LNCaP clone FGC (cell line): ENCODE data around the gene BRSK2.
"Not testable (repeated sequence)": the region's sequence is repeated elsewhere in the genome, so short reads cannot be mapped to it uniquely, and the experiment has no call there.

Experiments
- DNase-seq: peaks from one replicate; pipeline ENCODE4 v3.0.0-alpha.2; 2011; ENCODE audit warnings: low read depth
- H3K4me3 ChIP-seq: 2 replicates; pipeline ENCODE4 v1.5.1; 2011; ENCODE audit warnings: mild to moderate bottlenecking, low read depth, low read length, control low read depth
- TF ChIP-seq, protein P1 (sequence below): IDR thresholded peaks from 2 replicates; pipeline ENCODE4 v1.5.1; 2012; ENCODE audit warnings: mild to moderate bottlenecking; ENCODE audit not compliant: control insufficient read depth, insufficient read depth; ENCODE audit errors: extremely low read depth

The BRSK2 gene

DNA sequence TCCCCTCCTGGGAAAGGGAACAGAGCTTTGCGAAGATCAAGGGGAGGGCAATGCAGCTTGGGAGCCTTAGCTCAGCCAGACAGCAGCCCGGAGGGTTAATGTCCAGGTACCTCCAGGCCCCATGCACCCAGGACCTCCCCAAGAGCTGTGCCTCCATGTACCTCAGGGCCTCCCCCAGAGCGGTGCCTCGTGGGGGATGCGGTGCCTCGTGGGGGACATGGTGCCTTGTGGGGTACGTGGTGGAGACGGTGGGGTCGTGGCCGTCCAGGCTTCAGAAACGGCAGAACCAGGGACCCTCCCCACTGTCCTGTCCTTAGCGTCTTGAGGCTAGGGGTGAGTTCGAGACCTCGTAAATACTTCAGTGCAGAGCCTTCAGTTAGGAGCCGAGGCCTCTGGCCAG lies 33.2 kb downstream of the BRSK2 start:
- TF ChIP-seq, protein P1, sequence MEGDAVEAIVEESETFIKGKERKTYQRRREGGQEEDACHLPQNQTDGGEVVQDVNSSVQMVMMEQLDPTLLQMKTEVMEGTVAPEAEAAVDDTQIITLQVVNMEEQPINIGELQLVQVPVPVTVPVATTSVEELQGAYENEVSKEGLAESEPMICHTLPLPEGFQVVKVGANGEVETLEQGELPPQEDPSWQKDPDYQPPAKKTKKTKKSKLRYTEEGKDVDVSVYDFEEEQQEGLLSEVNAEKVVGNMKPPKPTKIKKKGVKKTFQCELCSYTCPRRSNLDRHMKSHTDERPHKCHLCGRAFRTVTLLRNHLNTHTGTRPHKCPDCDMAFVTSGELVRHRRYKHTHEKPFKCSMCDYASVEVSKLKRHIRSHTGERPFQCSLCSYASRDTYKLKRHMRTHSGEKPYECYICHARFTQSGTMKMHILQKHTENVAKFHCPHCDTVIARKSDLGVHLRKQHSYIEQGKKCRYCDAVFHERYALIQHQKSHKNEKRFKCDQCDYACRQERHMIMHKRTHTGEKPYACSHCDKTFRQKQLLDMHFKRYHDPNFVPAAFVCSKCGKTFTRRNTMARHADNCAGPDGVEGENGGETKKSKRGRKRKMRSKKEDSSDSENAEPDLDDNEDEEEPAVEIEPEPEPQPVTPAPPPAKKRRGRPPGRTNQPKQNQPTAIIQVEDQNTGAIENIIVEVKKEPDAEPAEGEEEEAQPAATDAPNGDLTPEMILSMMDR: no peak
- H3K4me3 ChIP-seq: no peak overlapping the region
- DNase-seq: no peak

DNA sequence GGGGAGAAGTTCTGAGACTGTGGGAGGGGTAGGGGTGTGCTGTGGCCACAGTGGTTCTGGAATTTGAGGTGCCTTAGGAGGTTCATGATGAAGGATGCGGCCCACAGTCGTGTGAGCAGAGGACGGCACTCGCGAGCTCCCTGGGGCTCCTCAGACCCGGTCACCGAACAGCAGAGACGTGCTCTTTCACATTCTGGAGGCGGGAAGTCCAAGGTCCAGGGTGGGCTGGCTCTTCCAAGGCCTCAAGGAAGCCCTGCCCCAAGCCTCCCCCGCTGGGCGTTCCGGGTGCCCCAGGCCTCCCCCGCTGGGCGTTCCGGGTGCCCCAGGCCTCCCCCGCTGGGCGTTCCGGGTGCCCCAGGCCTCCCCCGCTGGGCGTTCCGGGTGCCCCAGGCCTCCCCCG lies 33.7 kb downstream of the BRSK2 start:
- not testable (repeated sequence) for DNase-seq

DNA sequence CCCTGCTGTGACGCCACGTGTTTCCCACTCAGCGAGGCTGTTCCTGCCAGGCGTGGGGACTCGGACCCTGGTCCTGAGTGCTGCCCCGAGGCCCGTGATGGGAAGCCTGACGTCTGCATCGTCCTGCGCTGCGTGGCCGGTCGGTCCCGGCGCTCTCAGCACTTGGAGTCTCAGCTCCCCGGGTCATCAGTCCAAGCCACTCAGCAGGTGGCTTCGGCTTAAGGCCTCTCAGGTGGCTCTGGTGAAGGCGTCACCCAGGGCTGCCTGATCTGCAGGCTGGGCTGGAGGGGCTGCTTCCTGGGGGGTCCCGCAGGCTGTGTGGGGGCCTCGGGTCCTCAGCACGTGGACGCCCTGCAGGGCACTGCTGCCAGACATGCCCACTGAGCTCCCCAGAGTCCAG lies 35.3 kb downstream of the BRSK2 start:
- no peak for DNase-seq
- no peak overlapping the region for H3K4me3 ChIP-seq

More for the DNA sequence above, 33.7 kb downstream of the BRSK2 start:
- H3K4me3 ChIP-seq: not testable (repeated sequence)

DNA sequence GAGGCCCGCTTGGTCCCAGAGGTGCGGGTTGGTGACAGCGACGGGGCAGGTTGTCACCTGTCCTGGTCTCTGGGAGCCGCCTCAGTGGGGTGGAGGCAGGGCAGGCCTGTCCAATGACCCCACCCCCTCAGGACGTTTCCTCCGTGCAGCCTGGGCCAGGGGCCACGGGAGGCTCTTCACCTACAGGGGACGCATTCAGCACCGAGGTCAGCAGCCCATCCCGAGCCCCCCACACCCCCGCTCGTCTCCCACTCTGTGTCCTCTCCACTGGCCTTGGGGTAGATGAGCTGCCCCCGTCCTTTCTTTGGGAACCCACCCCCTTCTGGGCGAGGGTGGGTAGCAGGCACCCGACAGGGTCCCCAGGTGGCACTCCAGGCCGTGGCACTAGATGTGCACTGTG lies 35.7 kb downstream of the BRSK2 start:
- DNase-seq: no peak
- TF ChIP-seq, protein P1: no peak

More for the DNA sequence above, 35.3 kb downstream of the BRSK2 start:
- TF ChIP-seq, protein P1: no peak

DNA sequence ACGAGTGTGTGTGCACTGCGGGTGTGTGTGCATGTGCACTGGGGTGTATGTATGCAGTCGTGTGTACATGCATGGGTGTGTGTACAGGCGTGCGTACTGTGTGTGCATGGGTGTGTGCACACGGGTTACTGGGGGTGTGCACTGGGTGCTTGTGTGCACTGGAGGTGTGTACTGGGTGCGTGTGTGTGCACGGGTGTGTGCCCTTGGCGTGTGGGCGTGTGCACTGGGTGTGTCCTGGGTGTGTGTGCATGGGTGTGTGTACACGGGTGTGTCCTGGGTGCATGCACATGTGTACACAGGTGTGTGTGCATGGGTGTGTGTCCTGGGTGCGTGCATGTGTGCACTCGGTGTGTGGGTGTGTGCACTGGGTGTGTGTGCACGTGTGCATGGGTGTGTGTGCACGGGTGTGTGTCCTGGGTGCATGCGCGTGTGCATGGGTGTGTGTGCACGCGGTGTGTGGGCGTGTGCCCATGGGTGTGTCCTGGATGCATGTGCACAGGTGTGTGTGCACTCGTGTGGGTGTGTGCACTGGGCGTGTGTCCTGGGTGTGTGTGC lies 39.1 kb downstream of the BRSK2 start:
- DNase-seq: no peak
- TF ChIP-seq, protein P1: no peak
- no peak overlapping the region for H3K4me3 ChIP-seq

More for the DNA sequence above, 35.7 kb downstream of the BRSK2 start:
- no peak overlapping the region for H3K4me3 ChIP-seq

DNA sequence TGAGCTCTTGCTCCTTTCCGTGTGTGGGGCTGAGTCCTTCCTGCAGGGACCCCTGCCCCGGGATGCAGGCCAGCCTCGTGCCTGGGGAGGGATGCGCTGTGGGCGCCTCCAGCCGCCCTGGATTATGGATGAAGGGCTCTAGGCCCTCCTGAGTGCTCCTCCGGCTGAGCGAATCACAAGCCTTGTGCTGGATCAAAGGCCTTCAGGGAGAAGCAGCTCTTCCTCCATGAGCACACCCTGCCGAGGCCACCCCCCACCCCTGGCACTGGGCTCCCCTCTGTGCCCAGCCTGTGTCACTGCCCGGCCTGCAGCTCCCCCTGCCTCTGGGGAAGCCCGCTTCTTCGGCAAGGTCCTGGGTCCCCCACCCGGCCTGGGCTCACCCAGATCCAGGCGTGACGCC lies 43.8 kb downstream of the BRSK2 start:
- TF ChIP-seq, protein P1: no peak
- DNase-seq: no peak
- H3K4me3 ChIP-seq: no peak overlapping the region

DNA sequence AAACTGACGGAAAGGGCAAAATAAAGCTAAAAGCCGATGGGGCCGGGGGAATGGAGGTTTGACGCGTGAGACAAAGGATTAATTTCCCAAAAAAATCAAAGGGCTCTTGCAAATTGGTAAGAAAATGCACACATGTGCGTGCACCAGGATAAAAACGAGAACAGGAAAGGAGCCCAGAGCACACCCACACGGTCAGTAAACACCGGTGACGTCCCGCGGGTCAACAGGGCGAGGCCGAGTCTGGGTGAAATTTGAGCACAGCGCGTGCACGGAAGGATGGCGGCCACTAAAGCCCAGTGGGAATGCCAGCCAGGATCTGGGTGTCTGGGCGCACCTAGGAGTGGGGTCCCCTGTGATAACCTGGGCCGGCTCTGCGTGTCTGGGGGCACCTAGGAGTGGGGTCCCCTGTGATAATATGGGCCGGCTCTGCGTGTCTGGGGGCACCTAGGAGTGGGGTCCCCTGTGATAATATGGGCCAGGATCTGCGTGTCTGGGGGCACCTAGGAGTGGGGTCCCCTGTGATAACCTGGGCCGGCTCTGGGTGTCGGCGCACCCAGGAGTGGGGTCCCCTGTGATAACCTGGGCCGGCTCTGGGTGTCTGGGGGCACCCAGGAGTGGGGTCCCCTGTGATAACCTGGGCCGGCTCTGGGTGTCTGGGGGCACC lies 44.4 kb downstream of the BRSK2 start:
- no peak overlapping the region for H3K4me3 ChIP-seq
- no peak for DNase-seq
- TF ChIP-seq, protein P1: no peak

DNA sequence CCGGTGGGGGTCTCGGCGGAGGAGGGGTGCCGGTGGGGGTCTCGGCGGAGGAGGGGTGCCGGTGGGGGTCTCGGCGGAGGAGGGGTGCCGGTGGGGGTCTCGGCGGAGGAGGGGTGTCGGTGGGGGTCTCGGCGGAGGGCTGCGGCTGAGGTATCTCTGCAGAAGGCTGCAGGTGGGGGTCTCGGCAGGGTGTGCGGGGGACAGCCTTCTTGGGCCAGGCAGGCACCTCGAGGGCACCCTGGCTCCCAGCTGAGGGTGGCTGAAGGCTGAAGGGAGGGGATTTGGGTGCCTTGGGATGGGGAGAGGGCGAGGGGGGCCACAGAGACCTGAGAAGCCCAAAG lies 45.7 kb downstream of the BRSK2 start:
- DNase-seq, H3K4me3 ChIP-seq: not testable (repeated sequence)
